OCI-LY3 (cell line): Measurements from ENCODE around the gene PTPN3.

Experiments
- EZH2phosphoT487 ChIP-seq: fragments of 200-600 bp; shearing (Covaris generic); IDR thresholded peaks from 2 replicates; pipeline ENCODE4 v1.6.1; 2018; ENCODE audit warnings: antibody characterized with exemption, mixed run types, low read depth
- TF ChIP-seq, protein P1 (sequence below): fragments of 200-600, 300-600 bp; sonication (generic); IDR thresholded peaks from 2 replicates; pipeline ENCODE4 v1.5.1; 2014; ENCODE audit warnings: antibody characterized with exemption, low read length, low read depth

GRCh38 chr9:109430231-109430630 is 67.9 kb downstream of the PTPN3 start:
- TF ChIP-seq, protein P1, sequence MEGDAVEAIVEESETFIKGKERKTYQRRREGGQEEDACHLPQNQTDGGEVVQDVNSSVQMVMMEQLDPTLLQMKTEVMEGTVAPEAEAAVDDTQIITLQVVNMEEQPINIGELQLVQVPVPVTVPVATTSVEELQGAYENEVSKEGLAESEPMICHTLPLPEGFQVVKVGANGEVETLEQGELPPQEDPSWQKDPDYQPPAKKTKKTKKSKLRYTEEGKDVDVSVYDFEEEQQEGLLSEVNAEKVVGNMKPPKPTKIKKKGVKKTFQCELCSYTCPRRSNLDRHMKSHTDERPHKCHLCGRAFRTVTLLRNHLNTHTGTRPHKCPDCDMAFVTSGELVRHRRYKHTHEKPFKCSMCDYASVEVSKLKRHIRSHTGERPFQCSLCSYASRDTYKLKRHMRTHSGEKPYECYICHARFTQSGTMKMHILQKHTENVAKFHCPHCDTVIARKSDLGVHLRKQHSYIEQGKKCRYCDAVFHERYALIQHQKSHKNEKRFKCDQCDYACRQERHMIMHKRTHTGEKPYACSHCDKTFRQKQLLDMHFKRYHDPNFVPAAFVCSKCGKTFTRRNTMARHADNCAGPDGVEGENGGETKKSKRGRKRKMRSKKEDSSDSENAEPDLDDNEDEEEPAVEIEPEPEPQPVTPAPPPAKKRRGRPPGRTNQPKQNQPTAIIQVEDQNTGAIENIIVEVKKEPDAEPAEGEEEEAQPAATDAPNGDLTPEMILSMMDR: no peak
- no peak for TF ChIP-seq EZH2phosphoT487
